ENCODE results near the gene CSGALNACT2.

DNA sequence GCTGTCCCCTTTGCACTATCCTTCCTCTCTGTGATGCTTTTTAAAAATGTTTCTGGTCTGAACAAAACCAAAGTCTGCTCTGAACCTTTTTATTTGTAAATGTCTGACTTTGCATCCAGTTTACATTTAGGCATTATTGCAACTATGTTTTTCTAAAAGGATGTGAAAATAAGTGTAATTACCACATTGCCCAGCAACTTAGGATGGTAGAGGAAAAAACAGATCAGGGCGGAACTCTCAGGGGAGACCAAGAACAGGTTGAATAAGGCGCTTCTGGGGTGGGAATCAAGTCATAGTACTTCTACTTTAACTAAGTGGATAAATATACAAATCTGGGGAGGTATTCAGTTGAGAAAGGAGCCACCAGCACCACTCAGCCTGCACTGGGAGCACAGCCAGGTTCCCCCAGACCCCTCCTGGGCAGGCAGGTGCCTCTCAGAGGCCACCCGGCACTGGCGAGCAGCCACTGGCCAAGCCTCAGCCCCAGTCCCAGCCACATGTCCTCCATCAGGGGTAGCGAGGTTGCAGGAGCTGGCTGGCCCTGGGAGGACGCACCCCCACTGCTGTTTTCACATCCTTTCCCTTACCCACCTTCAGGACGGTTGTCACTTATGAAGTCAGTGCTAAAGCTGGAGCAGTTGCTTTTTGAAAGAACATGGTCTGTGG lies 11.4 kb upstream of the CSGALNACT2 start:
- TF ChIP-seq, protein P1, sequence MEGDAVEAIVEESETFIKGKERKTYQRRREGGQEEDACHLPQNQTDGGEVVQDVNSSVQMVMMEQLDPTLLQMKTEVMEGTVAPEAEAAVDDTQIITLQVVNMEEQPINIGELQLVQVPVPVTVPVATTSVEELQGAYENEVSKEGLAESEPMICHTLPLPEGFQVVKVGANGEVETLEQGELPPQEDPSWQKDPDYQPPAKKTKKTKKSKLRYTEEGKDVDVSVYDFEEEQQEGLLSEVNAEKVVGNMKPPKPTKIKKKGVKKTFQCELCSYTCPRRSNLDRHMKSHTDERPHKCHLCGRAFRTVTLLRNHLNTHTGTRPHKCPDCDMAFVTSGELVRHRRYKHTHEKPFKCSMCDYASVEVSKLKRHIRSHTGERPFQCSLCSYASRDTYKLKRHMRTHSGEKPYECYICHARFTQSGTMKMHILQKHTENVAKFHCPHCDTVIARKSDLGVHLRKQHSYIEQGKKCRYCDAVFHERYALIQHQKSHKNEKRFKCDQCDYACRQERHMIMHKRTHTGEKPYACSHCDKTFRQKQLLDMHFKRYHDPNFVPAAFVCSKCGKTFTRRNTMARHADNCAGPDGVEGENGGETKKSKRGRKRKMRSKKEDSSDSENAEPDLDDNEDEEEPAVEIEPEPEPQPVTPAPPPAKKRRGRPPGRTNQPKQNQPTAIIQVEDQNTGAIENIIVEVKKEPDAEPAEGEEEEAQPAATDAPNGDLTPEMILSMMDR (IDR thresholded peaks at IDR 0.05), result no peak
- TF ChIP-seq POLR2A (IDR thresholded peaks at IDR 0.05), result no peak
